ENCODE measurements around the gene RPH3AL. TPM values are rescaled to one million over a fixed set of nuclear protein-coding genes. Genes with fewer than 3 reads are reported as not detected.

The RPH3AL gene
- total and polyA plus RNA-seq, 2 of the 8 experiments (the other 6 are each of a cell fraction or from before 2014, with no cell fraction given): 5.6 to 5.8 TPM

DNA sequence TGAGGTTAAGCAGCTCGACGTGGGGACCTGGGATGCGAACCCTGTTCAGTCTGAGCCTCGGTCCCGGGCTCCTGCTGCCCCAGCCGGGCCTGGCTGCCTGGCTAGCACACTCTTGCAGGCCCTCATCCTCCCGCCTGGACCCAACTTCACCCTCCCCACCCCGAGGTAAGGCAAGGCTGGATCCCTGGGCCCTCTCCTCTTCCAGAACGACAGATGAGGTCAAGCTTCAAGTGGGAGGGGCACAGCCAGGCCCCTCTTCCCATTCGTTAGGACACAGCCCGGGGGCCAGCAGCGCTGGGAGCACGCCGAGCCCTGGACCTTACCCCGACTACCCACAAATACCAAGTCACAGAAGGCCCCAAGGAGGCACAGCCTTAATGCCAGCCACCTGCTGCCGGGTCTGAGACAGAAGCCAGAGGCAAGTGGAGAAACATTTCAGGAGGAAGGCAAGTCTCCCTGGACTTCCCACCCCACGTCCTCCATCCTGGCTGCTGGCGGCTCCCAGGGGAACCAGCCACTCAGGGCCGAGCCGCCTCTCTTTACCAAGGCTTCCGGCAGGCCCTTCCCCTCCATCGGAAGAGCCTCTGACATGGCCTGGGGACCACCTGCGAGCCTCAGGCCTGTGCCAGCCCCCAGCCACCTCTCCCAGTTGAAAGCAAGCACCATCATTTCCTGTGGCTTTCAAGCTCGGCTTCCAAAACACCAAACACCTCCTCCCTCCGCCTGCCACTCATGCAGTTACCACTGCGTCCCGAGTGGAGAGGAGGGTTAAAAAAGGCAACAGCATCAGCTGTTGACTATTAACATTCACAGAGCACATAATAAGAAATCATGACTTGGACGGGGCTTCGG is 59.9 kb downstream of the RPH3AL start:
- no peak overlapping the region for H4K5ac ChIP-seq (ENCODE audit: insufficient read length, low read depth, low read length)
- no peak overlapping the region for H2BK120ac ChIP-seq (replicated peaks; ENCODE audit: low read depth, low read length)
- H4K8ac ChIP-seq (ENCODE audit: extremely low read depth, insufficient read depth, low read length): no peak overlapping the region
- FAIRE-seq: no peak
- POLR2A ChIA-PET (ENCODE audit: partially characterized antibody): interaction anchor here (1.4 to 2.0 kb wide), 3 partner anchors 12 to 110 kb away, joined by 3 to 10 read pairs (median 8); no protein-coding TSS in a partner anchor
- H2BK5ac ChIP-seq (ENCODE audit: low read depth, low read length): no peak overlapping the region
- no peak overlapping the region for H3K4me3 ChIP-seq (ENCODE audit: extremely low read depth in 1 of 4, insufficient read depth in 2 of 4, low read depth in 3 of 4, low read length in 4 of 4)
- no peak overlapping the region for H3K4ac ChIP-seq (replicated peaks; ENCODE audit: insufficient read length, low read depth, low read length)
- no peaks in the 10 kb centered on the region for H3K9me3 ChIP-seq (ENCODE audit: insufficient read depth in 2 of 2, low read depth in 1 of 2, low read length in 1 of 2)
- H3K18ac ChIP-seq (ENCODE audit: extremely low read depth, low read length): 0 out of 2 replicates have a peak overlapping the region, but pooled peaks have one; percentile 32
- H3K9ac ChIP-seq (replicated peaks in 1 of 4; ENCODE audit: extremely low read depth in 1 of 4, low read depth in 3 of 4, low read length in 3 of 4): no peak overlapping the region
- no peak overlapping the region for H2AK5ac ChIP-seq (ENCODE audit: low read depth, low read length)
- DNase-seq (ENCODE audit: low read depth in 1 of 2, low spot score in 2 of 2): no peak
- H2BK12ac ChIP-seq (ENCODE audit: low read depth, low read length): no peak overlapping the region
- no peak overlapping the region for H3K14ac ChIP-seq (ENCODE audit: insufficient read length)
- H3K79me2 ChIP-seq (ENCODE audit: control insufficient read depth in 1 of 2, insufficient read depth in 2 of 2, low read length in 2 of 2): no peaks in the 10 kb centered on the region
- no peaks in the 10 kb centered on the region for H3K4me1 ChIP-seq (replicated peaks in 1 of 4; ENCODE audit: control insufficient read depth in 3 of 4, insufficient read depth in 4 of 4, low read length in 3 of 4)
- H3K56ac ChIP-seq (replicated peaks; ENCODE audit: insufficient read length, low read depth, low read length): no peak overlapping the region
- WGBS, 2 experiments (ENCODE audit: extremely low coverage in 1 of 2, insufficient coverage in 1 of 2, insufficient read length in 1 of 2, insufficient replicate concordance in 2 of 2, low coverage in 1 of 2, low lambda C conversion rate in 2 of 2, missing lambda C conversion rate in 1 of 2): 84% methylated on average over 28 of the region's 29 CpGs; no CpG with 5 or more reads in 1 of the 2 experiments
- H3K27me3 ChIP-seq (replicated peaks in 1 of 4; ENCODE audit: control insufficient read depth in 3 of 4, extremely low read depth in 1 of 4, insufficient read depth in 3 of 4, low read length in 3 of 4): peaks cover 0 to 4% (median 0%) of the 10 kb centered on the region in 4 experiments; a peak in 2 of 7 replicates
- H2BK20ac ChIP-seq (ENCODE audit: low read length): no peak overlapping the region
- H4K91ac ChIP-seq (replicated peaks; ENCODE audit: insufficient read length, low read length): no peak overlapping the region
- no peaks in the 10 kb centered on the region for H4K20me1 ChIP-seq (replicated peaks in 1 of 2; ENCODE audit: control insufficient read depth in 1 of 2, insufficient read depth in 2 of 2, low read length in 2 of 2)
- H3K23ac ChIP-seq (ENCODE audit: insufficient read length): no peak overlapping the region
- H2AFZ ChIP-seq (ENCODE audit: low read length): no peak overlapping the region
- no peaks in the 10 kb centered on the region for H3K79me1 ChIP-seq (ENCODE audit: low read depth, low read length)
- H3K4me2 ChIP-seq (ENCODE audit: insufficient read depth in 1 of 2, low read depth in 2 of 2, low read length in 2 of 2): no peak overlapping the region
- H3K27ac ChIP-seq (ENCODE audit: low read depth, low read length): no peak overlapping the region
- CTCF ChIA-PET (ENCODE audit: partially characterized antibody): interaction anchor here (1.1 to 3.1 kb wide), 4 partner anchors 10 to 129 kb away, joined by 4 to 29 read pairs (median 6); no protein-coding TSS in a partner anchor
- no peaks in the 10 kb centered on the region for H3K23me2 ChIP-seq (ENCODE audit: low read depth, low read length)
- no peak overlapping the region for H2BK15ac ChIP-seq (ENCODE audit: low read length)
- no peaks in the 10 kb centered on the region for H3K36me3 ChIP-seq (ENCODE audit: control insufficient read depth in 2 of 4, insufficient read depth in 4 of 4, low read length in 3 of 4)
- TF ChIP-seq TBP (IDR thresholded peaks at IDR 0.05; ENCODE audit: low read depth, low read length) (no peak), SAP30 (IDR thresholded peaks at IDR 0.05; ENCODE audit: insufficient read depth, insufficient replicate concordance, low read length) (no peak), RBBP5 (IDR thresholded peaks at IDR 0.05; ENCODE audit: borderline replicate concordance, low read depth, low read length) (no peak), ZNF274 (IDR thresholded peaks at IDR 0.05; ENCODE audit: borderline replicate concordance, extremely low read depth, low read length) (no peak), KDM4A (IDR thresholded peaks at IDR 0.05; ENCODE audit: low read depth, low read length, severe bottlenecking) (no peak)
- TF ChIP-seq, protein P1, sequence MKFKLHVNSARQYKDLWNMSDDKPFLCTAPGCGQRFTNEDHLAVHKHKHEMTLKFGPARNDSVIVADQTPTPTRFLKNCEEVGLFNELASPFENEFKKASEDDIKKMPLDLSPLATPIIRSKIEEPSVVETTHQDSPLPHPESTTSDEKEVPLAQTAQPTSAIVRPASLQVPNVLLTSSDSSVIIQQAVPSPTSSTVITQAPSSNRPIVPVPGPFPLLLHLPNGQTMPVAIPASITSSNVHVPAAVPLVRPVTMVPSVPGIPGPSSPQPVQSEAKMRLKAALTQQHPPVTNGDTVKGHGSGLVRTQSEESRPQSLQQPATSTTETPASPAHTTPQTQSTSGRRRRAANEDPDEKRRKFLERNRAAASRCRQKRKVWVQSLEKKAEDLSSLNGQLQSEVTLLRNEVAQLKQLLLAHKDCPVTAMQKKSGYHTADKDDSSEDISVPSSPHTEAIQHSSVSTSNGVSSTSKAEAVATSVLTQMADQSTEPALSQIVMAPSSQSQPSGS (IDR thresholded peaks at IDR 0.05; ENCODE audit: low read length): no peak

All from H1 (cell line).